Activated CD4-positive, alpha-beta T cell treated with anti-CD3 and anti-CD28 coated beads, Interleukin-2, amount 50 U/mL, for 16 hours (primary cell): Measurements from ENCODE around the gene MRPL54.

Source experiments
- DNase-seq: peaks from one replicate; pipeline ENCODE4 v3.0.0-alpha.2; 2020

MRPL54 gene

DNA sequence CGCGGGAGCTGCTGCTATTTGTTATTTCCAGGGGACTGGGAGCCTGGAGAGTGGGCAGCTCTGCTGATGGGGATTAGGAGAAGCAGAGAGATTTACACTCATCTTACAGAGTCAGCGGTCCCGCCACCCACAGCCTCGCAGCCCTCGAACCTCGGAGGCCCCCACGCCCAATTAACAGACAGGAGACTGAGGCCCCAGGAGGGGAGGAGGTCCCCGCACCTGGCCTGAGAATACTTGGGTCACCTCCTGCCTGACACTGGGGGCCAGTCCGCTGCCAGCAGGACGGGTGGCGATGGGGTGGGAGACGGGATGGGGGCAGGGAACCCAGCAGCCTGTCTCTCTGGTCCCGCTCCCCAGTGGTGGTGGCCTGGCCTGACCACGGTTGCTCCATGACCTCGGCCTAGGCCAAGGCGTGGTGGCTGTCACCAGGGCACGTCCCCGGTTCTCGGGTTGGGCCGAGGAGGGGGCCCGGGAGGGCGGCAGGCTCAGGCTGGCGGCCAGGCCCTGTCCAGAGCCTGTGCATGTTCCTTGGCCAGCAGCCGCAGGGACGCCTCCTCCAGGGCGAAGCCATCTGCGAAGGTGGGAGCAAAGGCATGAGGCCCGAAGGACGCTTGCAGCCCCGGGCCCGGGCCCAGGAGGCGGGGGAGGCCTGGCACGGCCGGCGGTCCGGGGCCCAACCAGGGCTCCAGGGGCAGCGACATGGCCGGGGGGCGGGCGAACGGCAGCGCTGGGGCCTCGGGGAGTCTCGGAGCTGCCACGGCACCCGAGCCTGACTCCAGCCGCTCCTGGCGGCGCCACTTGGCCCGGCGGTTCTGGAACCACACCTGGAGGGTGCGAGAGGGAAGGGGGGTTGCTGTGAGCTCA, 7.9 kb downstream of the MRPL54 start:
- DNase-seq = no peak

- no peak for DNase-seq
Observed at GRCh38 chr19:3771000-3771905, 8.8 kb downstream of the MRPL54 start.

DNA sequence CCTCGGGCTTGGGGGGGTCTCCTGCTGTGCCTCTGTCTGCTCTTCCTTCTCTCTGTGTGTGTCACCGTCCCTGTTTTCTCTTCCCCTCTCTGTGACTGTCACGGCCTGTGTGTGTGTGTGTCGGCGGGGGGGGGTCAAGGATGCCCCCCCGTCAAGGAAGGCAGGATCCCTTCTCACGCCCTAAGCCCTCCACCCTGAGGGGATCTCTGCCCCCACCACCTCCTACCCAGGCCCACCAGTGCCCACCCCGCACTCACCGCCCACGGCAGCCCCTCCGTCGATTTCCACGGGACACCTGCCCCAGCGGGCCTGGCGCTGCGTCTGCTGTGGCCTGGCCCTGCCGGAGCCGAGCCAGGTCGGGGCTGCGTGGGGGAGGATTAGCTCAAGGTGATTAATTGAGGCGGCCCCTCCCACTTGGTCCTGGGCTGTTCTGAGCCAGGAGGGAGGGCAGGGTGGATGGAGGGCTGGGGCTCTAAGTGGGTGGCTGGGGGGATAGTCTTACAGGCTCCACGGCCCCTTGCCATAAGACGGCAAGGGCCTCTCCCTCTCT, 9.5 kb downstream of the MRPL54 start, which contains the start of gene RAX2:
RAX2 (minus strand) TSS at position 323 of the 550 bp plus-strand sequence. CDS start 486 bp downstream, outside the sequence.
- no peak for DNase-seq

GRCh38 chr19:3773814-3774515, 11.5 kb downstream of the MRPL54 start:
- no peak for DNase-seq

DNA sequence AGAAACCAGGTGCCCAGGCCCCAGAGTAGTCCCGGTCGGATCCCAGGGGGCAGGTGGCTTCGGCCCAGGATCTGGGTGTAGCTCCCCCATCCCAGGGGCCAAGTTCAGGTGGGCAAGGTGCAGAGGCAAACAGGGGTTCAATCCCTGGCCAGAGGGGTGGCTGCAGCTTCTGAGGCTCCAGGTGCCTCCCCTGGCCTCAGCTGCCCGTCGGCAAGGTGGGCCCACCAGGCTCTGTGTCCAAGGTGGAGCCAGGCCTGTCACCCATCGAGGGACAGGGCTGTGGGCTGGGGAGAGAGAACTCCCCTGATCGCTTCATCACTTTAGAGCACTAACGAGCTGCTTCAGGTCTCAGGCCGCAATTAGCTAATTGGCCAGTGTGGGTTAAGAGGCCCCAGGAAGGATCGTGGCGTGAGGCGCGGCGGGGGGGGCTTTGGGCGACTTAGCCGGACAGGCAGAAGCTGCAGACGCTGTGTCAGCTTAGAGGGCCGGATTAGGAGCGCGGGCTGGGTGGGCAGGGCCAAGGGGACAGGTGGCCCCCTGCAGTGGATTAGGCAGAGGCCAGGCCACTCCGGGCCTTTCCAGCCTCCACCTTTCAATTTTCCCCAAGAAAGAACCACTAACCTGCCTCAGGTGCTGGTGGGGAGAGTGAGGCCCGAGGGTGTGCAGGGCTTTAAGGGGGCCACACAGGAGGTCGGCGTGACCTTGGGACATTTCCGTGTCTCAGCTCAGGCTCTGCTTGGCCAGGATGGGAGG, 12.3 kb downstream of the MRPL54 start:
- no peak for DNase-seq

- no peak for DNase-seq
Observed at GRCh38 chr19:3775374-3775711, 12.9 kb downstream of the MRPL54 start.

GRCh38 chr19:3775831-3776230, 13.3 kb downstream of the MRPL54 start:
- no peak for DNase-seq

- no peak for DNase-seq
Observed at GRCh38 chr19:3776479-3777040, 14.1 kb downstream of the MRPL54 start.

- DNase-seq = no peak
Observed at GRCh38 chr19:3778104-3778867, 15.8 kb downstream of the MRPL54 start.

GRCh38 chr19:3778899-3779723, 16.6 kb downstream of the MRPL54 start:
- DNase-seq = no peak

GRCh38 chr19:3780786-3781304, 18.4 kb downstream of the MRPL54 start:
- DNase-seq = no peak

DNA sequence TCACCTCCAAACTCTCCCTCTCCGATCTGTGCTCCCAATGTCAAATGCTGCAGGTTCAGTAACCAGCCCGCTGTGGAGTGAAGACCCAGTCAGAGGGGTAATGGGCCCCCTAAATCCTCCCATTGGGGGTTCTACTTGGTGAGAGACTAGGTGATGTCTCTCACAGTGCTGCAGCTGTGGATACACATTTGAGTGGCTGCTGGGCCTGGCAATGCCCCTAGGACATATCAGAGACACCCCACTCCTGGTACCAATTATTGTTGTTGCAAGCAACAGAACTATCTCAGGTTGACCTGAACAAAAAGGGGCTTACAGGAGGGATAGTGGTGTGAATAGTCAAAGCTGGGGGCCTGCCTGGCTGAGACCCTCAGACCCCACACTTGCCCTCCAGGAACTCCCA, 19.1 kb downstream of the MRPL54 start:
- DNase-seq = no peak

- DNase-seq = no peak
Observed at GRCh38 chr19:3782330-3782729, 19.8 kb downstream of the MRPL54 start.

GRCh38 chr19:3782903-3783302, 20.4 kb downstream of the MRPL54 start:
- DNase-seq = no peak

GRCh38 chr19:3783660-3784584, 21.4 kb downstream of the MRPL54 start:
- no peak for DNase-seq

DNA sequence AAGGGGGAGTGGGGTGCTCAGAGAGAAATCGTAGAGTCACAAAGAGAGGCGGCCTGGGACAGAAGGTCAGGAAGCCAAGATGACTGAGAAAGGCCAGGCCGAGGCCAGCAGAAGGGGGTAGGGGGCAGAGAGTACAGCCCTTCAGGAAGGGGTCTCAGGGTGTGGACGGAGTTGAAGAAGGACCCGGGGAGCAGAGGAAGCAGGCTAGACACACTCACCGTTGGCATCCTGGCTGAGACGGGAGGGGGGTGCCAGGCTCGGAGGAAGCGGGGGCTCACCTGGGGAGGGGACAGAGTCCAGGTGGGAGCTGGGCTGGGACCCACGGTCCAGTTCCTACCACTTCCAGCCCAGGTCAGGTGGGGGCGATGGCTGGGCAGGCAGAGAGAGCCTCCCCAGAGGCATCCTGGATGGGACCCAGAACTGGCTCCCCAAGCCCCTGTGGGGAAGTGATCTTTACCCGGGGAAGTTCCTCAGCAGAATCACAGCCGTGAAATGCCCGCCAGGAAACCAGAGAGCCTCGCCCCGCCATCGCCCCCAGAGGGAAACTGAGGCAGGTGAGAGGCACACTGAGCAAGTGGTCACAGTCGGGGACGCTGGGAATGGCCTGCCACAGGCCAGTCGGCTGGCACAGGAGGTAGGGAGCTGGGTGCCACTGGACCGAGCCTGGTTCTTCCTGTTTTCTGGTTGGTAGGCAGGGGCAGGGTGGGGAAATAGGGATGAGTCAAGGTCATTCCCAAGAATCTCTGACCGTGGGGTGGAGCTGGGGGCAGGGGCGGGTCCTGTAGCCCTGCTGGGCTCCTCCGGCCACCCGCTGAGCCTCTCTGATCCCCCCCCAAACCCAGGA, 22.3 kb downstream of the MRPL54 start:
- no peak for DNase-seq

- no peak for DNase-seq
Observed at GRCh38 chr19:3785451-3785937, 23.0 kb downstream of the MRPL54 start.
